22Rv1 (cell line): Measurements from ENCODE around the gene CGB5.

Experiments
- CTCF ChIP-seq: fragments of 450-650 bp; IDR thresholded peaks from 2 replicates; pipeline ENCODE4 v1.5.1; 2017; ENCODE audit warnings: mild to moderate bottlenecking
- ZFX ChIP-seq: fragments of 450-650 bp; IDR thresholded peaks from 2 replicates; pipeline ENCODE4 v1.6.1; 2017; ENCODE audit warnings: antibody characterized with exemption, borderline replicate concordance

DNA sequence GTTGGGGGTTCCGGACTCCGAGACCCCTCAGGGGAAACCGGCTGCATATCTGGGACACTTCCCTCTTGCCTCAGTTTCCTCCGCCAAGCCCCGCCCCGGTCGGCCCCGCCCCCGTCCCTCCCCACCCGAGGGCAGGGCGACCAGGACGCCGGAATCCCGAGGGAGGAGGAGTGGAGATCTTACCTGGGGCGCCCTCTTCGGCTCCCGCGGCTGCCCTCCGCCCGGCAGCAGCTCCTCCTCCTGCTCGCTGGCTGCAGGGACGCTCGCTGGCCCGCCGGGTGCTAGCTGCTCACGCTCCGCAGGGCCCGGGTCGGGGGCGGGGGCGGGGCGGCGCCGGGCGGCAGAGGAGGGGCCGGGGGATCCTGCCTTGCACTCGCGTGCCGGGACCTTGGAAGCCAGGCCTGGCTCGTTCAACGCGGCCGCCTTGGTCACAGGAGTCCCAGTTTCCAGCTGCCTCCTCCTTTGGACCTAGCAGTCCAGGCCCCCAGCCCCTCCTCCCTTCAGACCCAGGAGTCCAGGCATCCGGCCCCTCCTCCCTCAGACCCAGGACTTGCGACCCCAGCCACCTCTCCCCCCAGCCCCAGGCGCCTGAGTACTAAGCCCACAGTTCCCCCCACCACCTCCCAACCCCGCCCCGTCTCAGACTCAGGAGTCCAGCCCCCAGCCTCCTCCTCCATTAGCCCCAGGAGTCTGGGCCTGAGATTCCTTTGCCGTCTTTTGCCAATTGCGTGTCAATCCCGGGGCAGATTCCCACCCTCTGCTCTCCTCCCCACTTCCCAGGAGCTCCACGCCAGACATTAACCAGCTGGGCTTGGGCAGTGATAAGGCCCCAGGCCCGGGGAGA is 21.3 kb downstream of the CGB5 start, which contains the start of gene NTF4:
- TF ChIP-seq CTCF = peak; percentile 24
- no peak for TF ChIP-seq ZFX
